Mucosa of descending colon (tissue), 3 donors: ENCODE results near the gene PAX7. TPM values are rescaled to one million over a fixed set of nuclear protein-coding genes. Genes with fewer than 3 reads are reported as not detected.

Experiments
- ATAC-seq: fragments of 200-7000 bp; cut with Tn5 transposase; one replicate; pipeline ENCODE4 v1.9.1; 2020; ENCODE audit warnings: mild to moderate bottlenecking, moderate library complexity
- DNase-seq, 3 donors: peaks; one replicate each; pipeline ENCODE4 v3.0.0-alpha.2; 2020
- H3K36me3 ChIP-seq: fragments of 200-600 bp; one replicate; pipeline ENCODE4 v1.8.0; 2021; ENCODE audit warnings: low read depth, mild to moderate bottlenecking
- H3K4me1 ChIP-seq: fragments of 200-600 bp; one replicate; pipeline ENCODE4 v1.8.0; 2021; ENCODE audit warnings: low read depth, mild to moderate bottlenecking
- H3K4me3 ChIP-seq: fragments of 200-600 bp; one replicate; pipeline ENCODE4 v1.8.0; 2021; ENCODE audit warnings: mild to moderate bottlenecking
- H3K9me3 ChIP-seq: fragments of 200-600 bp; one replicate; pipeline ENCODE4 v1.8.0; 2021; ENCODE audit warnings: mild to moderate bottlenecking
- intact Hi-C, 2 donors: fragments of 100-400 bp; cut with DNase I in 1 of 2; cut with micrococcal nuclease in 1 of 2; formaldehyde crosslinking; loops; one replicate each; pipeline versions ENCODE4 v1.11.0 to v1.11.1; 2022; cut with DNase I, micrococcal nuclease
- total RNA-seq, 3 donors: library from RNA; stranded (reverse); fragmentation: NEBNext Ultra II Directional in 2 of 3; extraction: Animal tissue kit (Norgen Biotek cat#: 25700) in 2 of 3; gene quantifications; one replicate each; pipeline versions ENCODE4 v1.2.1 to v1.2.4, GENCODE V29; 2021 to 2023
- TF ChIP-seq, protein P1 (sequence below): fragments of 200-600 bp; IDR thresholded peaks from one replicate; pipeline ENCODE4 v1.8.0; 2022; ENCODE audit warnings: antibody characterized with exemption, mild to moderate bottlenecking
- donor health status: DM: no; HTN: no; CAD: no; lungs with moderate emphysema.
- donor health status: DM: no; HTN: no; CAD: no.
- donor health status: DM: no; HTN: yes; CAD: no.

Gene PAX7
- total RNA-seq, 3 donors from 2014 or later, result not detected

DNA sequence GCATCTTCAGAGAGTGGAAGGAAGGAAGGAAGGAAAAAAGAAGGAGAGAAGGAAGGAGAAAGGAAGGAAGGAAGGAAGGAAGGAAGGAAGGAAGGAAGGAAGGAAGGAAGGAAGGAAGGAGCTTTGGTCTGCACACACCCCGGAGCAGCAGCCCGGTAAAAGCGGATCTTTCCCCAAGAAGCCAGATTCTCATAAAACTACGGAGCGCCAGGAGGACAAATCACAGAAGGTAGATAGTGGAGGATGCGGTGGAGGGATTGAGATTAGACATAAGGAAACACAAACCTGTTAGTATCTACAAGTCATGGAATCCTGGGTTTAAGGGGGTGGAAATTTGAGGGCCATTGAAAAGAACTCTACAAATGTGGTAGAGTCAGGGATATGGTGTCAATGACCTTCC, 36.7 kb downstream of the PAX7 start:
- Histone ChIP-seq H3K9me3 (no peaks in the 10 kb centered on the region), H3K4me3 (no peak overlapping the region), H3K36me3 (no peaks in the 10 kb centered on the region), H3K4me1 (peaks cover 6% of the 10 kb centered on the region)
- DNase-seq, result no peak
- TF ChIP-seq, protein P1, sequence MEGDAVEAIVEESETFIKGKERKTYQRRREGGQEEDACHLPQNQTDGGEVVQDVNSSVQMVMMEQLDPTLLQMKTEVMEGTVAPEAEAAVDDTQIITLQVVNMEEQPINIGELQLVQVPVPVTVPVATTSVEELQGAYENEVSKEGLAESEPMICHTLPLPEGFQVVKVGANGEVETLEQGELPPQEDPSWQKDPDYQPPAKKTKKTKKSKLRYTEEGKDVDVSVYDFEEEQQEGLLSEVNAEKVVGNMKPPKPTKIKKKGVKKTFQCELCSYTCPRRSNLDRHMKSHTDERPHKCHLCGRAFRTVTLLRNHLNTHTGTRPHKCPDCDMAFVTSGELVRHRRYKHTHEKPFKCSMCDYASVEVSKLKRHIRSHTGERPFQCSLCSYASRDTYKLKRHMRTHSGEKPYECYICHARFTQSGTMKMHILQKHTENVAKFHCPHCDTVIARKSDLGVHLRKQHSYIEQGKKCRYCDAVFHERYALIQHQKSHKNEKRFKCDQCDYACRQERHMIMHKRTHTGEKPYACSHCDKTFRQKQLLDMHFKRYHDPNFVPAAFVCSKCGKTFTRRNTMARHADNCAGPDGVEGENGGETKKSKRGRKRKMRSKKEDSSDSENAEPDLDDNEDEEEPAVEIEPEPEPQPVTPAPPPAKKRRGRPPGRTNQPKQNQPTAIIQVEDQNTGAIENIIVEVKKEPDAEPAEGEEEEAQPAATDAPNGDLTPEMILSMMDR, result no peak
- ATAC-seq, result no peak
- intact Hi-C loops, result no loop called here

DNA sequence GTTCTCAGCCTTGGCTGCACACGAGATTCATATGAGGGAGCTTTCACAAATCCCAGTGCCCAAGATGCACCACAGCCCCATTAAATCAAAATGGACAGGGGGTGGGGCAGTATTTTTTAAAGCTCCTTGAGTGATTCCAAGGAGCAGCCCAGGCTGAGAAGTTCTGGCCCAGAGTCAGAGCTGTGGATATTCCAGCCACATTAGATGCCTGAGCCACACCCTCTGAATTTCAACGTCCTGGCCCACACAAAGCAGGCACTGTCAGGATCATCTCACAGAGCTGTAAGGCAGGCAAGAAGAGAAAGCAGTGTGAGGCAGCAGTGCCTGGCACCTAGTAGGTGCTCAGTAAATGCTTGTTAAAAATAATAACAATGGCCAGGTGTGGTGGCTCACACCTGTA, 37.4 kb downstream of the PAX7 start:
- intact Hi-C loops, result no loop called here
- TF ChIP-seq, protein P1, result no peak
- Histone ChIP-seq H3K36me3 (no peaks in the 10 kb centered on the region), H3K9me3 (no peaks in the 10 kb centered on the region), H3K4me1 (peaks cover 6% of the 10 kb centered on the region), H3K4me3 (no peak overlapping the region)
- DNase-seq (peak in 1 of 3 donors; percentile 13), ATAC-seq (peak; percentile 60)

DNA sequence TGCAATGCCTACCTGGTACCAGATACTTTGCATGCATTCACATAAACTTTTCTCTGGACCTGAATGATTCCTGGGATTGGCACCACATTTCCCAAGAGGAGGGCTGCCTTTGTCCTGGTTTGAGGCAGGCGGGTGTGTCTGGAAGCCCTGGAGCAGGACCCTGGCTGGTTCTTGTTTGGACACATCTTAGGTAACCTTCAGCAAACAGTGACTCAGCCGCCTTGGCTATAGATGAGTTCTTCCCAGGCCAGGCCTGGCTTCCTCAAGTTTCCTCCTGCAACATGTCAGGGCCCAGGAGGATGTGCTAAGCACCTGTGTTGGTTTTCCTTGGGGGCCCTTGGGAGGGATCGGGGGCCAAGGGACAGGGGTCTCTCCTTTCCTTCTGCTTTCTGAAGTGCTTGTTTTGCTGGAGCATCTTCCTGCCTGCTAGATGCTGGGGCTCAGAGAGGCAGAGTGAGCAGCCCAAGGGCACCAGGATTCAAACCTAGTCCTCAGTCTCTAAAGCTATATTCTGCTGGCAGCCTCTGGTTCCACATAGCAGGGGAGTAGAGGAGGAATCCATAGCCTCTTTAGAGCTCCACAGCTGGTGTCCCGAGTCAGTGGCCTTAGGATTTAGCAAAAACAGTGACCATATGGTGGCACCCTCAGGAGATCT, 38.2 kb downstream of the PAX7 start:
- DNase-seq, result peak in 2 of 3 donors; percentile 22 to 46
- ATAC-seq, result peak; percentile 86
- intact Hi-C loops, result no loop called here
- TF ChIP-seq, protein P1, result no peak
- Histone ChIP-seq H3K9me3 (no peaks in the 10 kb centered on the region), H3K4me3 (no peak overlapping the region), H3K4me1 (peaks cover 6% of the 10 kb centered on the region), H3K36me3 (no peaks in the 10 kb centered on the region)

DNA sequence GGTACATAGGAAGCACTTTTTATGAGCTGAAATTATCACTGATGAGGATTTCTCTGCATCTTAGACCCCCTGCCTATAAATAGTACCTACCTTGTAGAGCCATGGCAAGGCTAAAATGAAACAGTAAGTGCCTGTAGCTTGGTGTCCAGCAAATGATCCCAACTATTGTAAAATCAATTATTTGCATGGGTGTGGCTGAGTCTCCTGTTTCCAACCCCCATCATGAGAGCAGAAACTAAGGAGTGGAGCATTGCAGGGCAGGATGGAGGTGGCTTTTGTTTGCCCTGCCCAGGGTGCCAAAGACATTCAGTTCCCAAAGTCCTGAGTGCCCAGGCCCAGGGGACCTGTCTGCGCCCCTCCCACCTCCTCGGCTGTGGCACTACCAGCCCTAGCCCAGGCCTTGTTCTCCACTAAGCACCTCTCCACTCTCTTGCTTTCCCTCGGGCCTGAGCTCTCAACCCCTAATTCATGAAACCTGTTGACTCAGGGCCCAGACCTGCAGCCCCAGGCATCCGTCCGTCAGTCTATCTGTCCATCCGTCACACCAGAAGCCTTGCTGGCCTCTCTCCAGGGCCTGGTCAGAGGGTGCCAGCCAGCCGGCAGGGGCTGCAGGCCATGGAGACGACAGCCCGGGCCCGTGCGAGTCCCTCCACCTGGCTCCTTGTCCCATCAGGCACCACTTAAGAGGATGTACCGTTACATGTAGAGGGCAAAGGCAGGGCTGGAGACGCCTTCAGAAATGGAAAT, 39.6 kb downstream of the PAX7 start:
- Histone ChIP-seq H3K36me3 (no peaks in the 10 kb centered on the region), H3K4me1 (peaks cover 6% of the 10 kb centered on the region), H3K9me3 (no peaks in the 10 kb centered on the region), H3K4me3 (no peak overlapping the region)
- intact Hi-C loops, result no loop called here
- TF ChIP-seq, protein P1, result no peak
- DNase-seq (no peak), ATAC-seq (peak; percentile 40)

DNA sequence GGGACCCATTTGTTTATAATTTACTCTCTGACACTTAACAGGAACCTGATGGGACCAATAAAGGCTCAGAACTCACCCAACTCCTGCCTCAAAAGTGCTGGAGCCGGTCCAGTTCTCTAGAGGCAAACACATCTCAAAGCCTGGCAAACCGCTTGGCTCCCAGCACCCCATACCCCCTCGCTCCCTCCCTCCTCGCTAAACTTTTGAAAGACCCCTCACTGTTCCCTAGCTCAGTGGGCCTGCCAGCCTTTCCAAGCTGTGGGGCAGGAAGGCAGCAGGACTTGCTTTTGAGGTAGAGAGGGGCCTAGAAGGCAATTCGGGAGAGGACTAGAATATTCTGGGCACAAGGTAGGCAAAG, 40.2 kb downstream of the PAX7 start:
- no peak for ATAC-seq
- no peaks in the 10 kb centered on the region for H3K36me3 ChIP-seq
- DNase-seq, result no peak
- intact Hi-C loops, result no loop called here
- peaks cover 6% of the 10 kb centered on the region for H3K4me1 ChIP-seq
- H3K9me3 ChIP-seq, result no peaks in the 10 kb centered on the region
- TF ChIP-seq, protein P1, result no peak
- no peak overlapping the region for H3K4me3 ChIP-seq
